Smooth muscle cell (in vitro differentiated cells): ENCODE measurements around the gene CYB561D2. TPM values are rescaled to one million over a fixed set of nuclear protein-coding genes. Genes with fewer than 3 reads are reported as not detected.

Source experiments
- DNase-seq: peaks from one replicate; lab custom pipeline; 2025; ENCODE audit not compliant: unreplicated experiment; lab: John Stamatoyannopoulos, UW
- H2AFZ ChIP-seq: fragments of 200-600 bp; sonication (generic); 2 replicates; pipeline ENCODE4 v1.6.0; 2016; ENCODE audit warnings: antibody characterized with exemption, low read depth, mild to moderate bottlenecking
- H3F3A ChIP-seq: fragments of 200-600 bp; sonication (generic); 2 replicates; pipeline ENCODE4 v1.6.0; 2017; ENCODE audit warnings: antibody characterized with exemption, low read depth
- H3K27ac ChIP-seq: fragments of 200-600 bp; sonication (generic); 2 replicates; pipeline ENCODE4 v1.5.1; 2016; ENCODE audit warnings: low read depth, mild to moderate bottlenecking
- H3K27me3 ChIP-seq: fragments of 200-600 bp; sonication (generic); 2 replicates; pipeline ENCODE4 v1.6.1; 2016; ENCODE audit warnings: low read depth, mild to moderate bottlenecking
- H3K36me3 ChIP-seq: fragments of 200-600 bp; sonication (generic); 2 replicates; pipeline ENCODE4 v1.5.1; 2016; ENCODE audit warnings: low read depth
- H3K4me1 ChIP-seq: fragments of 200-600 bp; sonication (generic); 2 replicates; pipeline ENCODE4 v1.5.1; 2016; ENCODE audit warnings: low read depth
- H3K4me2 ChIP-seq: fragments of 200-600 bp; sonication (generic); 2 replicates; pipeline ENCODE4 v1.6.0; 2016; ENCODE audit warnings: mild to moderate bottlenecking
- H3K4me3 ChIP-seq: fragments of 200-600 bp; sonication (generic); 2 replicates; pipeline ENCODE4 v1.5.1; 2016; ENCODE audit warnings: mild to moderate bottlenecking
- H3K79me2 ChIP-seq: fragments of 200-600 bp; sonication (generic); 2 replicates; pipeline ENCODE4 v1.6.0; 2016; ENCODE audit warnings: low read depth, mild to moderate bottlenecking
- H3K9ac ChIP-seq: fragments of 200-600 bp; sonication (generic); 2 replicates; pipeline ENCODE4 v1.6.0; 2016; ENCODE audit warnings: low read depth
- H3K9me3 ChIP-seq: fragments of 200-600 bp; sonication (generic); replicated peaks from 2 replicates; pipeline ENCODE4 v1.5.1; 2016; ENCODE audit warnings: low read depth
- H4K20me1 ChIP-seq: fragments of 200-600 bp; sonication (generic); 2 replicates; pipeline ENCODE4 v1.6.0; 2016; ENCODE audit warnings: low read depth
- WGBS: methylation state at CpG from one replicate; pipeline ENCODE4 v1.1.7; 2016; ENCODE audit warnings: low lambda C conversion rate; 5-methylcytosine and 5-hydroxymethylcytosine counted together
- polyA plus RNA-seq: library from polyadenylated mRNA; unstranded; fragments of >200 nt; fragmentation: Nextera tagmentation; extraction: Ambion mirVana; gene quantifications from 2 replicates; pipeline ENCODE4 v1.2.1, GENCODE V29; 2016
- total RNA-seq: library from RNA; depleted of rRNA; stranded (reverse); fragments of >200 nt; gene quantifications from 2 replicates; pipeline ENCODE4 v1.2.3, GENCODE V29; 2014
- TF ChIP-seq, protein P1 (sequence below): fragments of 200-600 bp; sonication (generic); IDR thresholded peaks from 2 replicates; pipeline ENCODE4 v1.5.1; 2017; ENCODE audit warnings: borderline replicate concordance, mild to moderate bottlenecking, antibody characterized with exemption; ENCODE audit not compliant: insufficient read depth, poor library complexity, severe bottlenecking

Gene CYB561D2
- total and polyA plus RNA-seq, 2 experiments from 2014 or later: 21.6 to 22.6 TPM

DNA sequence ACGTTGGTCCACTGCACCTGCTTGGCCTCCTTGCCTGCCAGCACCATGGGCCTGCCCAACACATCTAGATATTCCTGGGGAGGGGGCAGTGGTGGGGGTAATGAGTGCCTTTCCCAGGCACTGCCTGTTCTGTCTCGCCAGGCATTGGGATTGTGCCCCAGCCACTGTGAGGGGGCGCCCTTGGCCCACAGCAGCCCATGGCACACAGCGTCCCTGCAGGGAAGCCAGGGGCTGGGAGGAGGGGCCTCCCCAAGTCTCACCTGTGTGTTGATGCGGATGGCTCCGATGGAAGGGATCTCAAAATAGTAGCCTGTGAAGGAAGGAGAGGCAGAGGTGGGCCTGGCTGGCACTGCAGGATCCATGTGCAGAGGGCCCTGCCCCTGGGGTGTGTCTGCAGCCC, 27.4 kb downstream of the CYB561D2 start:
- no peak overlapping the region for H2AFZ ChIP-seq
- no peak overlapping the region for H3K27ac ChIP-seq
- WGBS: 76% methylated on average over 6 of the region's 6 CpGs
- TF ChIP-seq, protein P1, sequence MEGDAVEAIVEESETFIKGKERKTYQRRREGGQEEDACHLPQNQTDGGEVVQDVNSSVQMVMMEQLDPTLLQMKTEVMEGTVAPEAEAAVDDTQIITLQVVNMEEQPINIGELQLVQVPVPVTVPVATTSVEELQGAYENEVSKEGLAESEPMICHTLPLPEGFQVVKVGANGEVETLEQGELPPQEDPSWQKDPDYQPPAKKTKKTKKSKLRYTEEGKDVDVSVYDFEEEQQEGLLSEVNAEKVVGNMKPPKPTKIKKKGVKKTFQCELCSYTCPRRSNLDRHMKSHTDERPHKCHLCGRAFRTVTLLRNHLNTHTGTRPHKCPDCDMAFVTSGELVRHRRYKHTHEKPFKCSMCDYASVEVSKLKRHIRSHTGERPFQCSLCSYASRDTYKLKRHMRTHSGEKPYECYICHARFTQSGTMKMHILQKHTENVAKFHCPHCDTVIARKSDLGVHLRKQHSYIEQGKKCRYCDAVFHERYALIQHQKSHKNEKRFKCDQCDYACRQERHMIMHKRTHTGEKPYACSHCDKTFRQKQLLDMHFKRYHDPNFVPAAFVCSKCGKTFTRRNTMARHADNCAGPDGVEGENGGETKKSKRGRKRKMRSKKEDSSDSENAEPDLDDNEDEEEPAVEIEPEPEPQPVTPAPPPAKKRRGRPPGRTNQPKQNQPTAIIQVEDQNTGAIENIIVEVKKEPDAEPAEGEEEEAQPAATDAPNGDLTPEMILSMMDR: no peak
- no peak for DNase-seq
- H3F3A ChIP-seq: no peaks in the 10 kb centered on the region
- H3K4me1 ChIP-seq: no peaks in the 10 kb centered on the region
- H3K9me3 ChIP-seq: no peaks in the 10 kb centered on the region
- H3K27me3 ChIP-seq: no peaks in the 10 kb centered on the region
- no peak overlapping the region for H3K9ac ChIP-seq
- H3K36me3 ChIP-seq: no peaks in the 10 kb centered on the region
- H3K79me2 ChIP-seq: no peaks in the 10 kb centered on the region
- no peak overlapping the region for H3K4me2 ChIP-seq
- H4K20me1 ChIP-seq: no peaks in the 10 kb centered on the region
- H3K4me3 ChIP-seq: no peak overlapping the region

DNA sequence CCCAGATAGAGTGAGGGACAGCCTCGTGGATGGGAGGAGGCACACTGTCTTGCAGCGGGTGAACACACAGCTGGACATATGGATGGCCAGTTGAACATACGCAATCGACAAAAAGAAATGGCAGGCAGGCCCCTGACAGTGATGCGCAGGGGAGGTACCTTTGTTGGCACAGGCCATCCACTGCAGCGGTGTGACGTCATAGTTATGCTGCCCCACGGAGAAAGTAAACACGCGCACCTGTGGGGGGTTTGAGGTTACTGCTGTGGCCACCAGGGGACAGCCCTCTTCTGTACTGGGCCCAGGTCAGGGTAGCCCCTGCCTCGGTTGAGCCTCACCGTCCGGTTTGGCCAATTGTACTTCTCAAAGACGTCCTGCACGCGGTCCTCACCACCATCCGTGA, 28.1 kb downstream of the CYB561D2 start:
- H3K36me3 ChIP-seq: no peaks in the 10 kb centered on the region
- H3K27ac ChIP-seq: no peak overlapping the region
- no peak overlapping the region for H2AFZ ChIP-seq
- no peak overlapping the region for H3K4me2 ChIP-seq
- no peaks in the 10 kb centered on the region for H3K9me3 ChIP-seq
- no peaks in the 10 kb centered on the region for H4K20me1 ChIP-seq
- TF ChIP-seq, protein P1: no peak
- no peaks in the 10 kb centered on the region for H3K4me1 ChIP-seq
- no peaks in the 10 kb centered on the region for H3K79me2 ChIP-seq
- H3K9ac ChIP-seq: no peak overlapping the region
- no peak overlapping the region for H3K4me3 ChIP-seq
- no peak for DNase-seq
- no peaks in the 10 kb centered on the region for H3F3A ChIP-seq
- no peaks in the 10 kb centered on the region for H3K27me3 ChIP-seq
- WGBS: 90% methylated on average over 17 of the region's 17 CpGs

GRCh38 chr3:50380405-50381085, 29.9 kb downstream of the CYB561D2 start:
- no peak for DNase-seq
- WGBS: 95% methylated on average over 17 of the region's 17 CpGs
- TF ChIP-seq, protein P1: no peak
- H3K4me3 ChIP-seq: no peak overlapping the region
- H3K4me2 ChIP-seq: no peak overlapping the region
- no peak overlapping the region for H3K9ac ChIP-seq
- no peak overlapping the region for H3K27ac ChIP-seq
- no peaks in the 10 kb centered on the region for H3K79me2 ChIP-seq
- H3F3A ChIP-seq: no peaks in the 10 kb centered on the region
- no peaks in the 10 kb centered on the region for H3K4me1 ChIP-seq
- no peak overlapping the region for H2AFZ ChIP-seq
- no peaks in the 10 kb centered on the region for H3K27me3 ChIP-seq
- H4K20me1 ChIP-seq: no peaks in the 10 kb centered on the region
- H3K9me3 ChIP-seq: no peaks in the 10 kb centered on the region
- H3K36me3 ChIP-seq: no peaks in the 10 kb centered on the region

DNA sequence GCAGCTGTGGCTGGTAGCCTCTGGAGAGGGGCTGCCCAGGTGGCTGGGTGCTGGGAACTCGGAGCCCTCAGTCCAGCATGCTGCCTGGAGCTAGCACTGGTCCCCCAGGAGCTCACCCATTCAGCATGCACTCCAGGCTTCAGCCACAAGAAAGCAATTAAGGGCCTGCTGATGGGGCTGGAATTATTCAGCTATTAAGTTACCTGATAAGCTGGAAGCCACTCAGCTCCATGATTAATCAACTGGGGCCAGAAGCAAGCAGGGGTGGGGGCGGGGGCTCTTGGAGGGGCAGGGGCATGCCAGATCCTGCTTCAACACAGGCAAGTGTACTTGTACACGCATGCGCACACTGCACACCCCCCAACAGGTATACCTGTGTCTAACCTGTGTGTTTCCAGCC, 30.7 kb downstream of the CYB561D2 start:
- Histone ChIP-seq H3K79me2 (no peaks in the 10 kb centered on the region), H3K4me3 (no peak overlapping the region), H3K27ac (no peak overlapping the region), H4K20me1 (no peaks in the 10 kb centered on the region), H2AFZ (no peak overlapping the region), H3F3A (no peaks in the 10 kb centered on the region), H3K4me1 (no peaks in the 10 kb centered on the region), H3K9me3 (no peaks in the 10 kb centered on the region), H3K4me2 (no peak overlapping the region), H3K36me3 (no peaks in the 10 kb centered on the region), H3K9ac (no peak overlapping the region), H3K27me3 (no peaks in the 10 kb centered on the region)
- TF ChIP-seq, protein P1: no peak
- DNase-seq: no peak
- WGBS: 90% methylated on average over 3 of the region's 4 CpGs
